ENCODE data around the gene SH2D7. TPM values are rescaled to one million over a fixed set of nuclear protein-coding genes. Genes with fewer than 3 reads are reported as not detected.

Gene SH2D7
- total RNA-seq, 4 donors from 2014 or later: not detected

- DNase-seq: no peak
- Histone ChIP-seq H3K4me3 (replicated peaks in 1 of 3) (no peak overlapping the region), H3K9me3 (no peaks in the 10 kb centered on the region), H3K4me1 (no peaks in the 10 kb centered on the region), H3K27me3 (no peaks in the 10 kb centered on the region), H3K27ac (no peak overlapping the region), H3K36me3 (no peaks in the 10 kb centered on the region)
- WGBS, 2 donors: 73 to 79% methylated on average over 5 of the region's 5 CpGs
- no peak for TF ChIP-seq POLR2A (IDR thresholded peaks at IDR 0.05)
- no peak for TF ChIP-seq CTCF (IDR thresholded peaks at IDR 0.05)
- intact Hi-C loops (cut with DNase I): no loop called here
Measured at GRCh38 chr15:78120523-78120922, 28.2 kb downstream of the SH2D7 start.

DNA sequence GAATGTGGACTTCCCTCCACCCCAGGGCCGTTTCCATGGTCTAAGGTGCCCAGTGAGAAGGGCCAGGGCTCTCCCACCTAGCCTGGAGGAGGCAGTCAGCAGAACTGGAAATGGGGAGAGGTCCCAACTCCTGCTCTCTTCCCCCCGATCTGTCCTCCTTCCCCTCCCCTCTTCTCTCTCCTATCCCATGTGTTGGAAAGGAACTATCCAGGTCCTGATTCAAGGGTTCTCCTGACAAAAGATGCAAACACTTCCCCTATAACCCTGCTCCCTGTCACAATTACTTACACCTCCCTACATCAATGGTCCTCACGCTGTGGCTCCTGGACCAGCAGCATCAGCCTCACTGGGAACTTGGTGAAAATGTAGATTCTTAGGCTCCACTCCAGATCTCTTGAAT lies 32.9 kb downstream of the SH2D7 start:
- Histone ChIP-seq H3K4me3 (replicated peaks in 1 of 3) (no peak overlapping the region), H3K9me3 (no peaks in the 10 kb centered on the region), H3K36me3 (no peaks in the 10 kb centered on the region), H3K4me1 (no peaks in the 10 kb centered on the region), H3K27me3 (no peaks in the 10 kb centered on the region), H3K27ac (no peak overlapping the region)
- intact Hi-C loops (cut with DNase I): no loop called here
- no peak for TF ChIP-seq CTCF (IDR thresholded peaks at IDR 0.05)
- no peak for TF ChIP-seq POLR2A (IDR thresholded peaks at IDR 0.05)
- no peak for DNase-seq
- 89 to 91% methylated on average over 3 of the region's 3 CpGs for WGBS, 2 donors

DNA sequence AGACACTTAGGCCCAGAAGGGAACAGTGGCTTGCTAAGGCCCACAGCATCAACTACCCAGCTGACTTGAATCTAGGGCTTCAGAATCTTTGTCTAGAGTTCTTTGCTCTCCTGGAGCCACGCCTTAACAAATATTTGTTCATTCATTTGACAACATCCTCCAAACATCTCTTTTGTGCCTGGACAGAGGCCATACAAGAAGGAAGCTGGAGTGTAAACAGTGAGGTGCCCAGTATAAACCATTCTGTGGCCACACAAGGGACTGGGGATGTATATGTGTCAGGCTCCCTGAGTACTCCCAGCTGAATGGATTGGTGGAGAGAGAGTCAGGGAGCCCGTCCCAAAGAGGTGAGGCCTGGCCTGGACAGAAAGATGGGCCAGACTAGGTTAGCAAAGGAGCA lies 35.5 kb downstream of the SH2D7 start:
- H3K27me3 ChIP-seq: no peaks in the 10 kb centered on the region
- no peak for TF ChIP-seq CTCF (IDR thresholded peaks at IDR 0.05)
- TF ChIP-seq POLR2A (IDR thresholded peaks at IDR 0.05): no peak
- H3K4me3 ChIP-seq (replicated peaks in 1 of 3): no peak overlapping the region
- H3K36me3 ChIP-seq: no peaks in the 10 kb centered on the region
- no peak overlapping the region for H3K27ac ChIP-seq
- no peaks in the 10 kb centered on the region for H3K9me3 ChIP-seq
- intact Hi-C loops (cut with DNase I): no loop called here
- WGBS, 2 donors: 81 to 90% methylated on average over 2 of the region's 2 CpGs
- H3K4me1 ChIP-seq: peaks cover 7 to 8% of the 10 kb centered on the region in 2 donors
- no peak for DNase-seq

GRCh38 chr15:78129077-78129750 lies 36.9 kb downstream of the SH2D7 start:
- no peaks in the 10 kb centered on the region for H3K27me3 ChIP-seq
- H3K36me3 ChIP-seq: no peaks in the 10 kb centered on the region
- intact Hi-C loops (cut with DNase I): no loop called here
- DNase-seq: peak; percentile 18 to 30
- TF ChIP-seq CTCF (IDR thresholded peaks at IDR 0.05): no peak
- TF ChIP-seq POLR2A (IDR thresholded peaks at IDR 0.05): no peak
- no peak overlapping the region for H3K27ac ChIP-seq
- H3K9me3 ChIP-seq: no peaks in the 10 kb centered on the region
- peaks cover 7 to 8% of the 10 kb centered on the region in 2 donors for H3K4me1 ChIP-seq
- WGBS, 2 donors: 77 to 79% methylated on average over 6 to 7 of the region's 8 CpGs
- no peak overlapping the region for H3K4me3 ChIP-seq (replicated peaks in 1 of 3)

DNA sequence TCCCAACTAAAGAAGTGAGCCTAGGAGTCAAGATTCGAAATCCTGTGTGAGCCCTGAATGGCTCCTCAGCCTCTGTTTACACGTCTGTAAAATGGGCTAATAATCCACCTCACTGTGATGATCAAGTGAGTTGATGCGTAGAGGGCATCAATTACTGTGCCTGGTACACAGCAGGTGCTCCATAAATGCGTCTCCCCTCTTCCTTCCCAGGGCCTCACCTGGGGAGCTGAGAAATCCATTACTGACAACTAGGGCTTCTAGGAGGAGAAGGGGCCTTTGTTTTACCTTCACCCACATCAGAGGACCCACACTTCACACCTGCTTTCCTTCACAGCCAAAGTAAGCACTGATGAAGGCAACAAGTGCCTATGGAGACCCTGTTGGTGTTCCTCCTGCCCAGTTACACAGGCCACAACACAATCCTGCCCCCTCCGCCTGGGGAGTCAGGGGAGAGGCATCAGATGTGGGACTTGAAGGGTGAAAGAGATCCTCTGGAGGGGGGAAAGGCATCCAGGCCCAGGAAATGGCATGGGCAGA lies 37.5 kb downstream of the SH2D7 start:
- Histone ChIP-seq H3K36me3 (no peaks in the 10 kb centered on the region), H3K4me3 (replicated peaks in 1 of 3) (no peak overlapping the region), H3K4me1 (peaks cover 7 to 8% of the 10 kb centered on the region in 2 donors), H3K27me3 (no peaks in the 10 kb centered on the region), H3K9me3 (no peaks in the 10 kb centered on the region), H3K27ac (no peak overlapping the region)
- WGBS, 2 donors: 97 to 98% methylated on average over 5 of the region's 5 CpGs
- no peak for DNase-seq
- TF ChIP-seq POLR2A (IDR thresholded peaks at IDR 0.05) (no peak), CTCF (IDR thresholded peaks at IDR 0.05) (no peak)
- intact Hi-C loops (cut with DNase I): loop anchor here (5.0 kb wide), 1 partner anchor 62 kb away; no protein-coding TSS in a partner anchor
